Right atrium auricular region (tissue), 2 donors: ENCODE data around the gene PHF20. TPM values are rescaled to one million over a fixed set of nuclear protein-coding genes. Genes with fewer than 3 reads are reported as not detected.

Source experiments
- DNase-seq: peaks from one replicate; pipeline ENCODE4 v3.0.0-alpha.2; 2019; ENCODE audit warnings: low spot score
- H3K27ac ChIP-seq, 2 donors: fragments of 200-600 bp; sonication (generic); 1 replicate in 1 of 2; 2 replicates in 1 of 2; pipeline ENCODE4 v1.5.1; 2016 to 2019
- H3K27me3 ChIP-seq, 2 donors: fragments of 200-600 bp; sonication (generic); one replicate each; pipeline versions ENCODE4 v1.5.1 to v1.6.0; 2017 to 2019
- H3K36me3 ChIP-seq: fragments of 200-600 bp; sonication (generic); one replicate; pipeline ENCODE4 v1.5.1; 2016
- H3K4me1 ChIP-seq, 2 donors: fragments of 200-600 bp; sonication (generic); one replicate each; pipeline versions ENCODE4 v1.5.1 to v1.6.0; 2017 to 2019
- H3K4me3 ChIP-seq, 2 donors: fragments of 200-600 bp; sonication (generic); 1 replicate in 1 of 2; 2 replicates in 1 of 2; pipeline ENCODE4 v1.5.1; 2017 to 2019; ENCODE audit warnings: mild to moderate bottlenecking in 1 of 2, moderate library complexity in 1 of 2
- H3K9me3 ChIP-seq, 2 donors: fragments of 200-600 bp; sonication (generic); one replicate each; pipeline ENCODE4 v1.5.1; 2019
- total RNA-seq, 2 donors: library from RNA; depleted of rRNA; stranded (reverse); fragments of >200 nt; gene quantifications; one replicate each; pipeline ENCODE4 v1.1.0, GENCODE V29; 2016
- TF ChIP-seq, protein P1 (sequence below), 2 donors: fragments of 200-600 bp; sonication (generic); IDR thresholded peaks; one replicate each; pipeline ENCODE4 v1.5.1; 2019; ENCODE audit warnings: antibody characterized with exemption in 2 of 2

Gene PHF20
- total RNA-seq, 2 donors from 2014 or later = 29.7 to 34.7 TPM

- H3K27me3 ChIP-seq = no peaks in the 10 kb centered on the region
- H3K4me3 ChIP-seq = no peak overlapping the region
- peaks cover 16% of the 10 kb centered on the region for H3K36me3 ChIP-seq
- peaks cover 0 to 25% of the 10 kb centered on the region in 2 donors for H3K4me1 ChIP-seq
- H3K9me3 ChIP-seq = no peaks in the 10 kb centered on the region
- H3K27ac ChIP-seq = no peak overlapping the region
- TF ChIP-seq, protein P1, sequence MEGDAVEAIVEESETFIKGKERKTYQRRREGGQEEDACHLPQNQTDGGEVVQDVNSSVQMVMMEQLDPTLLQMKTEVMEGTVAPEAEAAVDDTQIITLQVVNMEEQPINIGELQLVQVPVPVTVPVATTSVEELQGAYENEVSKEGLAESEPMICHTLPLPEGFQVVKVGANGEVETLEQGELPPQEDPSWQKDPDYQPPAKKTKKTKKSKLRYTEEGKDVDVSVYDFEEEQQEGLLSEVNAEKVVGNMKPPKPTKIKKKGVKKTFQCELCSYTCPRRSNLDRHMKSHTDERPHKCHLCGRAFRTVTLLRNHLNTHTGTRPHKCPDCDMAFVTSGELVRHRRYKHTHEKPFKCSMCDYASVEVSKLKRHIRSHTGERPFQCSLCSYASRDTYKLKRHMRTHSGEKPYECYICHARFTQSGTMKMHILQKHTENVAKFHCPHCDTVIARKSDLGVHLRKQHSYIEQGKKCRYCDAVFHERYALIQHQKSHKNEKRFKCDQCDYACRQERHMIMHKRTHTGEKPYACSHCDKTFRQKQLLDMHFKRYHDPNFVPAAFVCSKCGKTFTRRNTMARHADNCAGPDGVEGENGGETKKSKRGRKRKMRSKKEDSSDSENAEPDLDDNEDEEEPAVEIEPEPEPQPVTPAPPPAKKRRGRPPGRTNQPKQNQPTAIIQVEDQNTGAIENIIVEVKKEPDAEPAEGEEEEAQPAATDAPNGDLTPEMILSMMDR (IDR thresholded peaks at IDR 0.05) = no peak
- DNase-seq = no peak
These were observed 138.4 kb downstream of the PHF20 start for GRCh38 chr20:35910254-35910653.

DNA sequence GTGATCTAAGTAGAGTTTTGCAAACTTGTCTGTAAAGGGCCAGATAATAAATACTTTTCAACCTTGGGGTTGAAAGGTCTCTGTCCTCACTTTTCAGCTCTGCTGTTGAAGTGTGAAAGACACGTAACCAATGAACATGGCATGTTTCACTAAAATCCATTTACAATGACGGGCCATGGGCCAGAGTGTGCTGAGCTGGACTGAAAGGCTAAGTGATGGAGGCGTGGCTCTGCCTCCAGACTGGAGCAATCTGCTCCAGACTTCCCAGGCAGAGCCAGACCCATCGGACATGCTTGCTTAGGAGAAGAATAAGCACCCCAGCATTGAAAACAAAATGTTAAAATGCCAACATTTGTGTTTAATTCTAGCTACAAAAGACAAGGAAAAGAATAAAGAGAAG, 141.1 kb downstream of the PHF20 start:
- H3K36me3 ChIP-seq = peaks cover 31% of the 10 kb centered on the region
- H3K4me3 ChIP-seq = no peak overlapping the region
- TF ChIP-seq, protein P1 (IDR thresholded peaks at IDR 0.05) = no peak
- no peak for DNase-seq
- H3K4me1 ChIP-seq = peaks cover 0 to 8% of the 10 kb centered on the region in 2 donors
- H3K27ac ChIP-seq = no peak overlapping the region
- H3K9me3 ChIP-seq = no peaks in the 10 kb centered on the region
- H3K27me3 ChIP-seq = no peaks in the 10 kb centered on the region

- no peak overlapping the region for H3K4me3 ChIP-seq
- H3K36me3 ChIP-seq = peaks cover 44% of the 10 kb centered on the region
- H3K9me3 ChIP-seq = no peaks in the 10 kb centered on the region
- no peak overlapping the region for H3K27ac ChIP-seq
- TF ChIP-seq, protein P1 (IDR thresholded peaks at IDR 0.05) = no peak
- no peaks in the 10 kb centered on the region for H3K4me1 ChIP-seq
- no peak for DNase-seq
- no peaks in the 10 kb centered on the region for H3K27me3 ChIP-seq
These were observed 145.3 kb downstream of the PHF20 start for GRCh38 chr20:35917077-35917476.

GRCh38 chr20:35918021-35918420, 146.2 kb downstream of the PHF20 start:
- TF ChIP-seq, protein P1 (IDR thresholded peaks at IDR 0.05) = no peak
- Histone ChIP-seq H3K4me1 (no peaks in the 10 kb centered on the region), H3K4me3 (no peak overlapping the region), H3K27me3 (no peaks in the 10 kb centered on the region), H3K9me3 (no peaks in the 10 kb centered on the region), H3K36me3 (peaks cover 44% of the 10 kb centered on the region), H3K27ac (no peak overlapping the region)
- no peak for DNase-seq

- no peaks in the 10 kb centered on the region for H3K4me1 ChIP-seq
- no peaks in the 10 kb centered on the region for H3K27me3 ChIP-seq
- H3K27ac ChIP-seq = no peak overlapping the region
- no peak overlapping the region for H3K4me3 ChIP-seq
- TF ChIP-seq, protein P1 (IDR thresholded peaks at IDR 0.05) = no peak
- DNase-seq = no peak
- no peaks in the 10 kb centered on the region for H3K9me3 ChIP-seq
- H3K36me3 ChIP-seq = peaks cover 28% of the 10 kb centered on the region
These were observed 148.7 kb downstream of the PHF20 start for GRCh38 chr20:35920523-35920922.

GRCh38 chr20:35929301-35929700, 157.5 kb downstream of the PHF20 start:
- Histone ChIP-seq H3K27ac (no peak overlapping the region), H3K9me3 (no peaks in the 10 kb centered on the region), H3K4me1 (no peaks in the 10 kb centered on the region), H3K27me3 (no peaks in the 10 kb centered on the region), H3K4me3 (no peak overlapping the region), H3K36me3 (peaks cover 46% of the 10 kb centered on the region)
- TF ChIP-seq, protein P1 (IDR thresholded peaks at IDR 0.05) = no peak
- no peak for DNase-seq
